Sigmoid colon (tissue), 4 donors: Measurements from ENCODE around the gene LMOD2.

Experiments
- POLR2A ChIP-seq, 2 donors: fragments of 450-650 bp; IDR thresholded peaks; one replicate each; pipeline ENCODE4 v1.6.1; 2016; ENCODE audit warnings: antibody characterized with exemption in 2 of 2, mild to moderate bottlenecking in 2 of 2, moderate library complexity in 2 of 2
- POLR2AphosphoS5 ChIP-seq, 4 donors: sonication (generic); formaldehyde crosslinking; IDR thresholded peaks; one replicate each; pipeline ENCODE4 v1.6.1; 2017; ENCODE audit warnings: antibody characterized with exemption in 4 of 4
- TF ChIP-seq, protein P1 (sequence below), 4 experiments: fragments of 450-650 bp in 3 of 4; fragments of 200-600 bp in 1 of 4; IDR thresholded peaks; one replicate each; pipeline ENCODE4 v1.5.1; 2016 to 2019; ENCODE audit warnings: antibody characterized with exemption in 4 of 4, mild to moderate bottlenecking in 3 of 4, moderate library complexity in 2 of 4

DNA sequence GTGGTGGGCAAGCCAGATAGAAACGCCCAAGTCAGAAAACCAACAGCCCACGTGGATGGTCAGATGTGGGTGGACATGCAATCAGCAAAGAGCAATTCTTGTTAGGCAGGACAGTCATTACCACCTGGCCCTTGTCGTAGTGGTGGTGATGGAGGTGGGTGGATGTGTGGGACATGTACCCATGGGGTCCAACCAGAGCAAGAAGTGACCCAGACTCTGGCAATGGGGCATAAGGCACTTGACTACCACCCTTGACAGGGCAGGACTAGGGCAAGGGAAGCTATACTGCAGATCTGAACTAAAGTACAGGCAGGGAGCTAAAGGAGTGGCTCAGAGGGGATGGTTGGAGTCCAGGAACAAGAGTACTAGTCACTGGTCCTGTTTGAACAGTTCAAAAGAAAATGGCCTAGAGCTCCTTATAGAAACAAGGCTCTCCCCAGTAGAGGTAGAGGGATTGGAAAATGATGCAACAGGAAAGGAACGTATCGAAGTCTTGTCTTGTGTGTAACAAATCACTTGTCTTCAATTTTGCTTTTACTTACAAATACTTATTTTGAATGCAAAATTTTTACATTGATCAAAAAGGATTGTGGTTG lies 17.6 kb downstream of the LMOD2 start:
- TF ChIP-seq, protein P1, sequence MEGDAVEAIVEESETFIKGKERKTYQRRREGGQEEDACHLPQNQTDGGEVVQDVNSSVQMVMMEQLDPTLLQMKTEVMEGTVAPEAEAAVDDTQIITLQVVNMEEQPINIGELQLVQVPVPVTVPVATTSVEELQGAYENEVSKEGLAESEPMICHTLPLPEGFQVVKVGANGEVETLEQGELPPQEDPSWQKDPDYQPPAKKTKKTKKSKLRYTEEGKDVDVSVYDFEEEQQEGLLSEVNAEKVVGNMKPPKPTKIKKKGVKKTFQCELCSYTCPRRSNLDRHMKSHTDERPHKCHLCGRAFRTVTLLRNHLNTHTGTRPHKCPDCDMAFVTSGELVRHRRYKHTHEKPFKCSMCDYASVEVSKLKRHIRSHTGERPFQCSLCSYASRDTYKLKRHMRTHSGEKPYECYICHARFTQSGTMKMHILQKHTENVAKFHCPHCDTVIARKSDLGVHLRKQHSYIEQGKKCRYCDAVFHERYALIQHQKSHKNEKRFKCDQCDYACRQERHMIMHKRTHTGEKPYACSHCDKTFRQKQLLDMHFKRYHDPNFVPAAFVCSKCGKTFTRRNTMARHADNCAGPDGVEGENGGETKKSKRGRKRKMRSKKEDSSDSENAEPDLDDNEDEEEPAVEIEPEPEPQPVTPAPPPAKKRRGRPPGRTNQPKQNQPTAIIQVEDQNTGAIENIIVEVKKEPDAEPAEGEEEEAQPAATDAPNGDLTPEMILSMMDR (IDR thresholded peaks at IDR 0.05): no peak
- TF ChIP-seq POLR2A (IDR thresholded peaks at IDR 0.05) (no peak), POLR2AphosphoS5 (IDR thresholded peaks at IDR 0.05) (no peak)
